Measurements from ENCODE around the gene NKAPL. TPM values are rescaled to one million over a fixed set of nuclear protein-coding genes. Genes with fewer than 3 reads are reported as not detected.

The NKAPL gene
- total RNA-seq, 1 donor from 2014 or later: not detected

DNA sequence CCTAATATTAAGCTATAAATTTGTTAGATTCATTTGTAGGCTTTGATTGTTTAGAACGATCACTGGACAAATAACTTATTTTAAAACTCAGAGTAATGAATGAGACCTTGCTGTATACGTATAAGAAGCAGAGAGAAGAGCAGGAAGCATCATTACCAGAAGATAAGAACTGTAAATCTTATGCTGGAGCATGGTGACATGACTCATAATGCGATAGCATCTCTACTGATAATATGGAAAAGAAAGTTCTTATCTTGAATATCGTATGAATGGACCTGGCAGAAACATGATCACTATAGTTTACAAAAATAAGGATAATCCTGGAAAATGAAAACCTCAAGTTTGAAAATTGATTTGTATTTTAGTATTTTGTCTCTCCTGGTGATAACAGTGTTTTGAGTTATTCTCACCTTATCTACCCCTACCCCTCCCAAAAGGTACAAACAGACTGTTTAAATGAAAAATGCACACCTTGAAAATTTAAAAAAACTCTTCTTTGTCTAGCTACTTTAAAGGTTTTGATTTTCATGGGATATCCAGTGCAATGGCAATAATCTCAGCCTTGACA, 5.8 kb downstream of the NKAPL start:
- H3K9me3 Mint-ChIP-seq: no peaks in the 10 kb centered on the region
- no peak for DNase-seq (ENCODE audit: extremely low spot score, unreplicated experiment)
- H3K4me3 Mint-ChIP-seq: no peak overlapping the region
- TF ChIP-seq, protein P1, sequence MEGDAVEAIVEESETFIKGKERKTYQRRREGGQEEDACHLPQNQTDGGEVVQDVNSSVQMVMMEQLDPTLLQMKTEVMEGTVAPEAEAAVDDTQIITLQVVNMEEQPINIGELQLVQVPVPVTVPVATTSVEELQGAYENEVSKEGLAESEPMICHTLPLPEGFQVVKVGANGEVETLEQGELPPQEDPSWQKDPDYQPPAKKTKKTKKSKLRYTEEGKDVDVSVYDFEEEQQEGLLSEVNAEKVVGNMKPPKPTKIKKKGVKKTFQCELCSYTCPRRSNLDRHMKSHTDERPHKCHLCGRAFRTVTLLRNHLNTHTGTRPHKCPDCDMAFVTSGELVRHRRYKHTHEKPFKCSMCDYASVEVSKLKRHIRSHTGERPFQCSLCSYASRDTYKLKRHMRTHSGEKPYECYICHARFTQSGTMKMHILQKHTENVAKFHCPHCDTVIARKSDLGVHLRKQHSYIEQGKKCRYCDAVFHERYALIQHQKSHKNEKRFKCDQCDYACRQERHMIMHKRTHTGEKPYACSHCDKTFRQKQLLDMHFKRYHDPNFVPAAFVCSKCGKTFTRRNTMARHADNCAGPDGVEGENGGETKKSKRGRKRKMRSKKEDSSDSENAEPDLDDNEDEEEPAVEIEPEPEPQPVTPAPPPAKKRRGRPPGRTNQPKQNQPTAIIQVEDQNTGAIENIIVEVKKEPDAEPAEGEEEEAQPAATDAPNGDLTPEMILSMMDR (conservative IDR thresholded peaks at IDR 0.05): no peak
- H3K4me1 Mint-ChIP-seq (ENCODE audit: unreplicated experiment): no peaks in the 10 kb centered on the region
- no peak overlapping the region for H3K27ac Mint-ChIP-seq
- H3K27me3 Mint-ChIP-seq: peaks cover 31% of the 10 kb centered on the region
- H3K36me3 Mint-ChIP-seq: no peaks in the 10 kb centered on the region

DNA sequence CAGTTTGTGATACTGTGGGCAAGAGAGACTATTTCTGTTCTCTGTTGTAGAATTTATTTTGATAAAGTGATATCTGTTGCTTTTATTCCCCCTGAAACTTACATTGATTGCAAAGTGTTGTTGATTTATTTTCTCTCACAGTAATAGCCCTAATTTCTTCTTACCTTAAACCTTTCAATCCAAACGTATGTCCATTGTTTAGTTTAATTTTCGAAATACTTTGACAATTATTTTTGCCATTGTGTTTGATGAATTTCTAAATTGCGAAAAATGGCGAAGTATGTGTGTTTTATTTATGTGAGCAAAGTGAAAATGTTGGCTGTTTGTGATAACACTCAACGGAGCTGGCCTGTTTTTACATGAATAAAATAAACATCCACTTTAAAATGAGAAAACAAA, 7.5 kb downstream of the NKAPL start:
- peaks cover 21% of the 10 kb centered on the region for H3K27me3 Mint-ChIP-seq
- no peaks in the 10 kb centered on the region for H3K9me3 Mint-ChIP-seq
- no peak for DNase-seq (ENCODE audit: extremely low spot score, unreplicated experiment)
- H3K36me3 Mint-ChIP-seq: no peaks in the 10 kb centered on the region
- no peak overlapping the region for H3K4me3 Mint-ChIP-seq
- no peaks in the 10 kb centered on the region for H3K4me1 Mint-ChIP-seq (ENCODE audit: unreplicated experiment)
- no peak overlapping the region for H3K27ac Mint-ChIP-seq
- TF ChIP-seq, protein P1 (conservative IDR thresholded peaks at IDR 0.05): no peak

DNA sequence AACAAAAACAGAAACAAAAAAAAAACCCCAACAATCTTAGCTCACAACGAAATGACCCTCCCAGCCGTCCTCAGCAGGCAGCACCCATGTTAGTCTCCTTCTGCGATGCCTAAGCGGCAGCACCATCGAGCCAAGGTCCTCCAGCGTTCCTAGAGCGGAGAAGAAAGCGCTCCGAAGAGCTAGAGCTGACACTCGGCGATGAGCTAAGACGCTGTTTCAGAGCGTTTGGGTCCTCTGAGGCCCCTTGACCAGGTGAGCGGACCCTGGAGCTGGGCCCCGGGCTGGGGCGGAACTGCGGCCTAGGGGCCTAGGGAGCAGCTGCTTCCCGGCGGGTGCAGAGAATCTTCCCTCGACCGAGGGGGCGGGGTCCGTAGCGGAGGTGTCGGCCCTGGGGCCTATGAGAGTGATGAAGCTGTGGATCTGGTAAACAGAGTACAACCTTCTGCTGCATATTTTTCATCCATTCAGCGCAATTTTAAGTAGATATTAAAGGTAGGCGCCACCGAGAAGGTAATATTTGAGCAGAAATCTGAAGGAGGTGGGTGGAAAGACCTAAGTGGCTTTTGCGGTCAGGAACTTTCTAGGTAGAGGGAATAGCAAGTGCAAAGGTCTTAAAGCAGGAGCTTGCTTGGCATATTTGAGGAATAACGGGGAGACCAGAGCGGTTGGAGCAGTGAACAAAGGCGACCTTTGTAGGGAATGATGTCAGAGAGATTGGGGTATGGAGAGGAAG, 8.0 kb downstream of the NKAPL start, which contains the start of gene ZSCAN26:
ZSCAN26 (plus strand) TSS at position 182 of the 733 bp plus-strand sequence. CDS start 4,777 bp downstream, outside the sequence.
- Mint-ChIP-seq H3K27ac (no peak within 1 kb of the TSS), H3K9me3 (no peaks in the 10 kb centered on the region), H3K27me3 (peaks cover 18% of the 10 kb centered on the region), H3K4me3 (no peak within 1 kb of the TSS), H3K36me3 (no peaks in the 10 kb centered on the region), H3K4me1 (ENCODE audit: unreplicated experiment) (no peaks in the 10 kb centered on the region)
- TF ChIP-seq, protein P1 (conservative IDR thresholded peaks at IDR 0.05): no peak
- peak; percentile 75 for DNase-seq (ENCODE audit: extremely low spot score, unreplicated experiment)

DNA sequence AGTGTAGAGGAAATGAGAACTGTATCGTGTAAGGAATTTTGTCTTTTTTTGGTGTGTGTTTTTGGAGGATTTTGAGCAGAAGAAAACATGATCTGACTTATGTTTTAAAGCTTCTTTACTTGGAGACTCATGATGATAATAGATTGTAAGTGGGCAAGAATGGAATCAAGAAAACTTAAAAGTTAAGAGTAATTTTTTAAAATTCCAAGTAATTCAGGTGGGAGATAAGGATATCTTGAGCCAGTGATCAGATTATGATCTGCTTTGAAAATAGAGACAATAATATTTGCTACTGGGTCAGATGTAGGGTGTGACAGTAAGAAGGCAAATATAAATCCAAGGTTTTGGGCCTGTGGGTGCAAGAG, 8.6 kb downstream of the NKAPL start:
- no peaks in the 10 kb centered on the region for H3K4me1 Mint-ChIP-seq (ENCODE audit: unreplicated experiment)
- H3K27me3 Mint-ChIP-seq: peaks cover 13% of the 10 kb centered on the region
- H3K36me3 Mint-ChIP-seq: peaks cover 4% of the 10 kb centered on the region
- TF ChIP-seq, protein P1 (conservative IDR thresholded peaks at IDR 0.05): no peak
- H3K27ac Mint-ChIP-seq: no peak overlapping the region
- no peaks in the 10 kb centered on the region for H3K9me3 Mint-ChIP-seq
- H3K4me3 Mint-ChIP-seq: no peak overlapping the region
- DNase-seq (ENCODE audit: extremely low spot score, unreplicated experiment): no peak

DNA sequence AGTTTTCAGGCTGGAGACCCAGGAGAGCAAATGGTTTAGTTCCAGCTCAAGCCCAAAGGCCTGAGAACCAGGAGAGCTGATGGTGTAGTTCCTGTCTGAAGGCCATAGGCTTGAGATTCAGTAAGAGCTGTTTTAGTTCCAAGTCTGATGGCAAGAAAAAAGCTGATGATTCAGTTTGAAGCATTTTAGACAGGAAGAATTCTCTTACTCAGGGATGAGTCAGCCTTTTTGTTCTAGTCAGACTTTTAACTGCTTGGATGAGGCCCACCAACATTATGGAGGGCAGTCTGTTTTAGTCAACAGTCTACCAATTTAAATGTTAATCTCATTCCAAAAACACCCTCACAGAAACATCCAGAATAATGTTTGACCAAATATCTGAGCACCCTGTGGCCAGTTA, 10.4 kb downstream of the NKAPL start:
- no peaks in the 10 kb centered on the region for H3K4me1 Mint-ChIP-seq (ENCODE audit: unreplicated experiment)
- H3K4me3 Mint-ChIP-seq: no peak overlapping the region
- peaks cover 9% of the 10 kb centered on the region for H3K36me3 Mint-ChIP-seq
- H3K9me3 Mint-ChIP-seq: no peaks in the 10 kb centered on the region
- TF ChIP-seq, protein P1 (conservative IDR thresholded peaks at IDR 0.05): no peak
- DNase-seq (ENCODE audit: extremely low spot score, unreplicated experiment): no peak
- H3K27ac Mint-ChIP-seq: no peak overlapping the region
- no peaks in the 10 kb centered on the region for H3K27me3 Mint-ChIP-seq
